ENCODE measurements around the gene C2orf49. TPM values are rescaled to one million over a fixed set of nuclear protein-coding genes. Genes with fewer than 3 reads are reported as not detected.

C2orf49 gene
- 10 to 100 TPM; 16.9 to 29.1 (median 21.3) TPM for total RNA-seq

- DNase-seq (ENCODE audit: low spot score in 2 of 2), result peak; percentile 81 to 97
- peak within 1 kb of the TSS; percentile 72 for H3K4me3 ChIP-seq (ENCODE audit: low read depth, poor library complexity, severe bottlenecking)
- TF ChIP-seq, protein P1, sequence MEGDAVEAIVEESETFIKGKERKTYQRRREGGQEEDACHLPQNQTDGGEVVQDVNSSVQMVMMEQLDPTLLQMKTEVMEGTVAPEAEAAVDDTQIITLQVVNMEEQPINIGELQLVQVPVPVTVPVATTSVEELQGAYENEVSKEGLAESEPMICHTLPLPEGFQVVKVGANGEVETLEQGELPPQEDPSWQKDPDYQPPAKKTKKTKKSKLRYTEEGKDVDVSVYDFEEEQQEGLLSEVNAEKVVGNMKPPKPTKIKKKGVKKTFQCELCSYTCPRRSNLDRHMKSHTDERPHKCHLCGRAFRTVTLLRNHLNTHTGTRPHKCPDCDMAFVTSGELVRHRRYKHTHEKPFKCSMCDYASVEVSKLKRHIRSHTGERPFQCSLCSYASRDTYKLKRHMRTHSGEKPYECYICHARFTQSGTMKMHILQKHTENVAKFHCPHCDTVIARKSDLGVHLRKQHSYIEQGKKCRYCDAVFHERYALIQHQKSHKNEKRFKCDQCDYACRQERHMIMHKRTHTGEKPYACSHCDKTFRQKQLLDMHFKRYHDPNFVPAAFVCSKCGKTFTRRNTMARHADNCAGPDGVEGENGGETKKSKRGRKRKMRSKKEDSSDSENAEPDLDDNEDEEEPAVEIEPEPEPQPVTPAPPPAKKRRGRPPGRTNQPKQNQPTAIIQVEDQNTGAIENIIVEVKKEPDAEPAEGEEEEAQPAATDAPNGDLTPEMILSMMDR (IDR thresholded peaks at IDR 0.05), result no peak
- TF ChIP-seq POLR2A (IDR thresholded peaks at IDR 0.05), result no peak
- intact Hi-C loops (cut with DNase I; ENCODE audit: low total_unique reads), result no loop called here
- WGBS, 2 donors, result 0% methylated on average over 33 to 50 of the region's 58 CpGs
These were observed at the start of gene C2orf49 for GRCh38 chr2:105337122-105338019. Gene C2orf49, plus strand, starts transcription at chr2:105337540. Its CDS starts 48 bp downstream, at chr2:105337588.

- intact Hi-C loops (cut with DNase I; ENCODE audit: low total_unique reads), result no loop called here
- DNase-seq (ENCODE audit: low spot score in 2 of 2), result peak in 1 of 2 donors; percentile 75
- H3K4me3 ChIP-seq (ENCODE audit: low read depth, poor library complexity, severe bottlenecking), result no peak overlapping the region
- WGBS, 2 donors, result 62 to 63% methylated on average over 5 of the region's 5 CpGs
- no peak for TF ChIP-seq POLR2A (IDR thresholded peaks at IDR 0.05)
- TF ChIP-seq, protein P1 (IDR thresholded peaks at IDR 0.05), result no peak
These were observed 49.6 kb upstream of the C2orf49 start for GRCh38 chr2:105287692-105288091.

- H3K4me3 ChIP-seq (ENCODE audit: low read depth, poor library complexity, severe bottlenecking), result no peak overlapping the region
- DNase-seq (ENCODE audit: low spot score in 2 of 2), result peak in 1 of 2 donors; percentile 39
- intact Hi-C loops (cut with DNase I; ENCODE audit: low total_unique reads), result no loop called here
- whole genome bisulfite sequencing, 2 donors, result 92 to 94% methylated on average over 7 of the region's 7 CpGs
- no peak for TF ChIP-seq POLR2A (IDR thresholded peaks at IDR 0.05)
- TF ChIP-seq, protein P1 (IDR thresholded peaks at IDR 0.05), result no peak
These were observed 49.2 kb upstream of the C2orf49 start for GRCh38 chr2:105288133-105288532.

GRCh38 chr2:105290981-105291660 is 46.2 kb upstream of the C2orf49 start:
- H3K4me3 ChIP-seq (ENCODE audit: low read depth, poor library complexity, severe bottlenecking), result no peak overlapping the region
- TF ChIP-seq POLR2A (IDR thresholded peaks at IDR 0.05), result no peak
- TF ChIP-seq, protein P1 (IDR thresholded peaks at IDR 0.05), result no peak
- DNase-seq (ENCODE audit: low spot score in 2 of 2), result peak in 1 of 2 donors; percentile 14
- intact Hi-C loops (cut with DNase I; ENCODE audit: low total_unique reads), result no loop called here
- 52 to 65% methylated on average over 6 of the region's 6 CpGs for WGBS, 2 donors

DNA sequence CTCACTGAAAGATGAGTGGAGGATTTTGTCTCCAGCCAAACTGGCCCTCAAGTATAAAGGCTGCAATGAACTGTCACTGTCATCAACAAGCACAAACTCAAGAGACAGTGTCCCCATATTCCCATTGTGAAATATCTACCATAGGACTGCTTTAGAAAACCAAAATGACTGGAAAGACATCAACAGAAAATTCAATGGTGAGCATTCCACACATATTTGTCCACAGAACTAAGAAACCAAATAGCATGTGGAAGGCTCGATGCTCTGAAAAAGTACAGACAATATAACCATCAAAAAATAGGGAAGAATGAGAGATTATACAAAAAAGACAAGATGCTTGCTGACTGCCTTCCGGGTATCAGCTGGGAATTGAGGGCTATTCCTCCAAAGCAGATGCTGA is 45.4 kb upstream of the C2orf49 start:
- DNase-seq (ENCODE audit: low spot score in 2 of 2), result no peak
- intact Hi-C loops (cut with DNase I; ENCODE audit: low total_unique reads), result no loop called here
- 84 to 93% methylated on average over 2 of the region's 2 CpGs for WGBS, 2 donors
- no peak overlapping the region for H3K4me3 ChIP-seq (ENCODE audit: low read depth, poor library complexity, severe bottlenecking)
- TF ChIP-seq, protein P1 (IDR thresholded peaks at IDR 0.05), result no peak
- TF ChIP-seq POLR2A (IDR thresholded peaks at IDR 0.05), result no peak
